ENCODE results near the gene COIL.

GRCh38 chr17:57001541-57001940 is 40.7 kb upstream of the COIL start:
- TF ChIP-seq BRD4 (IDR thresholded peaks at IDR 0.05) (no peak), ZFX (CRISPR knock-in tag; IDR thresholded peaks at IDR 0.05) (no peak), CTCF (IDR thresholded peaks at IDR 0.05 in 2 of 3, conservative IDR thresholded peaks at IDR 0.05 in 1 of 3; ENCODE audit: insufficient read depth in 2 of 3, low read depth in 1 of 3, low read length in 3 of 3) (peak in 2 of 3 experiments; percentile 27 to 42; a peak in 2 of 6 replicates), CHD4 (IDR thresholded peaks at IDR 0.05; ENCODE audit: insufficient read depth, insufficient replicate concordance, low read depth, low read length, poor library complexity, severe bottlenecking) (no peak), ETS1 (conservative IDR thresholded peaks at IDR 0.05; ENCODE audit: control insufficient read depth, low read depth, low read length) (no peak), EZH2 (IDR thresholded peaks at IDR 0.05; ENCODE audit: borderline replicate concordance, low read depth, low read length) (no peak), PATZ1 (CRISPR knock-in tag; IDR thresholded peaks at IDR 0.05; ENCODE audit: borderline replicate concordance) (no peak), E2F5 (CRISPR knock-in tag; IDR thresholded peaks at IDR 0.05) (no peak), HNRNPL (IDR thresholded peaks at IDR 0.05; ENCODE audit: low read depth, low read length) (no peak), POLR2A (conservative IDR thresholded peaks at IDR 0.05) (no peak), HIVEP1 (CRISPR knock-in tag; IDR thresholded peaks at IDR 0.05) (no peak), FOXM1 (IDR thresholded peaks at IDR 0.05; ENCODE audit: low read depth) (no peak), FOXM1 (CRISPR knock-in tag; IDR thresholded peaks at IDR 0.05; ENCODE audit: low read depth) (no peak), YY1 (IDR thresholded peaks at IDR 0.05; ENCODE audit: borderline replicate concordance in 1 of 3, control insufficient read depth in 1 of 3, extremely low read depth in 1 of 3, insufficient read depth in 3 of 3, insufficient read length in 1 of 3, insufficient replicate concordance in 2 of 3, low read depth in 1 of 3, low read length in 2 of 3) (no peak), ARNT (IDR thresholded peaks at IDR 0.05) (no peak)
